ENCODE results near the gene ABCC12. TPM values are rescaled to one million over a fixed set of nuclear protein-coding genes. Genes with fewer than 3 reads are reported as not detected.

ABCC12 gene
- total RNA-seq, result not detected
- polyA plus RNA-seq, result not detected
- not detected for total RNA-seq

- H3K27ac Mint-ChIP-seq, result no peak within 1 kb of the TSS
- ChIA-PET CTCF (interaction anchor here (0.6 to 1.2 kb wide), 3 partner anchors 132 to 1082 kb away, joined by 3 to 4 read pairs (median 3); no protein-coding TSS in a partner anchor), POLR2A (no interaction called here)
- intact Hi-C loops (cut with micrococcal nuclease), result loop anchor here (1.0 to 5.0 kb wide), 8 partner anchors 9 to 1301 kb away; partner anchors contain the start of gene DNAJA2 (in 1 of the 2)
- Histone ChIP-seq H3K36me3 (ENCODE audit: control insufficient read depth in 2 of 3, insufficient read depth in 3 of 3, low read length in 3 of 3) (no peaks in the 10 kb centered on the region), H3K4me3 (ENCODE audit: low read length) (no peak within 1 kb of the TSS), H3K4me1 (ENCODE audit: control insufficient read depth in 2 of 2, insufficient read depth in 2 of 2, low read length in 2 of 2) (no peaks in the 10 kb centered on the region), H3K27me3 (ENCODE audit: control insufficient read depth in 2 of 2, insufficient read depth in 2 of 2, low read length in 2 of 2) (no peaks in the 10 kb centered on the region), H3K9me3 (ENCODE audit: control insufficient read depth in 2 of 3, low read length in 3 of 3) (no peaks in the 10 kb centered on the region), H3K27ac (ENCODE audit: low read depth, low read length) (no peak within 1 kb of the TSS)
- peaks cover 0 to 38% (median 9%) of the 10 kb centered on the region in 5 donors for H3K27me3 Mint-ChIP-seq
- peaks cover 0 to 23% (median 0%) of the 10 kb centered on the region in 7 donors for H3K4me1 Mint-ChIP-seq
- no peaks in the 10 kb centered on the region for H3K36me3 Mint-ChIP-seq
- peak; percentile 8 for ATAC-seq
- H3K4me3 Mint-ChIP-seq, result no peak within 1 kb of the TSS
- no peak for DNase-seq
- H3K9me3 Mint-ChIP-seq, result peaks cover 0 to 2% (median 0%) of the 10 kb centered on the region in 11 donors
Observed at GRCh38 chr16:48155926-48156789, at the start of gene ABCC12. Gene ABCC12, minus strand, starts transcription at chr16:48155993. Its CDS starts 9,569 bp downstream, at chr16:48146424.

GRCh38 chr16:48204825-48205151 is 49.0 kb upstream of the ABCC12 start:
- Mint-ChIP-seq H3K4me3 (no peak overlapping the region), H3K9me3 (peaks cover 0 to 1% (median 0%) of the 10 kb centered on the region in 11 donors), H3K4me1 (peaks cover 0 to 4% (median 0%) of the 10 kb centered on the region in 7 donors), H3K36me3 (no peaks in the 10 kb centered on the region), H3K27me3 (peaks cover 11 to 34% (median 17%) of the 10 kb centered on the region in 5 donors), H3K27ac (no peak overlapping the region)
- H3K27ac ChIP-seq (ENCODE audit: low read depth, low read length), result no peak overlapping the region
- no peaks in the 10 kb centered on the region for H3K27me3 ChIP-seq (ENCODE audit: control insufficient read depth in 2 of 2, insufficient read depth in 2 of 2, low read length in 2 of 2)
- no peak overlapping the region for H3K4me3 ChIP-seq (ENCODE audit: low read length)
- no peaks in the 10 kb centered on the region for H3K4me1 ChIP-seq (ENCODE audit: control insufficient read depth in 2 of 2, insufficient read depth in 2 of 2, low read length in 2 of 2)
- no peaks in the 10 kb centered on the region for H3K9me3 ChIP-seq (ENCODE audit: control insufficient read depth in 2 of 3, low read length in 3 of 3)
- no peak for DNase-seq
- CTCF ChIA-PET, result no interaction called here
- no peak for ATAC-seq
- POLR2A ChIA-PET, result no interaction called here
- intact Hi-C loops (cut with micrococcal nuclease), result no loop called here
- H3K36me3 ChIP-seq (ENCODE audit: control insufficient read depth in 2 of 3, insufficient read depth in 3 of 3, low read length in 3 of 3), result no peaks in the 10 kb centered on the region

- Histone ChIP-seq H3K4me3 (ENCODE audit: low read length) (no peak overlapping the region), H3K4me1 (ENCODE audit: control insufficient read depth in 2 of 2, insufficient read depth in 2 of 2, low read length in 2 of 2) (no peaks in the 10 kb centered on the region), H3K9me3 (ENCODE audit: control insufficient read depth in 2 of 3, low read length in 3 of 3) (no peaks in the 10 kb centered on the region), H3K27me3 (ENCODE audit: control insufficient read depth in 2 of 2, insufficient read depth in 2 of 2, low read length in 2 of 2) (no peaks in the 10 kb centered on the region), H3K27ac (ENCODE audit: low read depth, low read length) (no peak overlapping the region), H3K36me3 (ENCODE audit: control insufficient read depth in 2 of 3, insufficient read depth in 3 of 3, low read length in 3 of 3) (no peaks in the 10 kb centered on the region)
- Mint-ChIP-seq H3K4me1 (peaks cover 0 to 4% (median 0%) of the 10 kb centered on the region in 7 donors), H3K27me3 (peaks cover 11 to 35% (median 17%) of the 10 kb centered on the region in 5 donors), H3K36me3 (no peaks in the 10 kb centered on the region), H3K27ac (peak overlapping the region in 1 of 9 donors; percentile 16), H3K9me3 (peaks cover 0 to 1% (median 0%) of the 10 kb centered on the region in 11 donors), H3K4me3 (no peak overlapping the region)
- POLR2A ChIA-PET, result no interaction called here
- ATAC-seq (no peak), DNase-seq (no peak)
- intact Hi-C loops (cut with micrococcal nuclease), result no loop called here
- CTCF ChIA-PET, result no interaction called here
Observed at GRCh38 chr16:48203974-48204824, 48.4 kb upstream of the ABCC12 start.

DNA sequence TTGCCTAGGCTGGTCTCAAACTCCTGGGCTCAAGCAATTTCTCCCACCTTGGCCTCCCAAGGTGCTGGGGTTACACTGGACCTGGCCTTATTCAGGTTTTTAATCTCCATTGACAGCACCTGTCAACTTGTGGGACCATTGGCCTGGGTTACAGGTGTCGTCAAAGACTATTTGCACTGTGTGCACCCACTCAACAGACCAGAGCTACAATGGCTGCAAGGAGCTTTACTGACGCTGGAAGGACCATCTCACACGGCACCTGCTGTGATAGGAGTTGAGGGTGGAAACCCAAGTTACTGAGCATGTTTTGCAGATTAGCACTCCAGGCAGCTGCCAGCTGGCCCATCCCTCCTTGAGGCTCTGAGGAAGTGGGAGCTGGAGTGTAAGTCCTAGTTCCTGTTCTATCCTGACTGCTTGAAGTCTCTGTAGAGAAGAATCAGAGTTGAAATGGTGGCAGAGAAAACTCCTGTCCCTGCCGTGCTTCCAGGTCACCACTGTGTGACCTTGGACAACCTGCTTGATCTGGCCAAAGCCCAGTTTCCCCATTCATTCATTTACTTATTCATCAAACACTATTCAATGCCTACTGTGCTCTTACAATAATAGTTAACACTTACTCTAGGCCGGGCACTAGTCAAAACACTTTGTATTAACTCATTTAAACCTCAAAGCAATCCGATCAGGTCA is 45.9 kb upstream of the ABCC12 start:
- Histone ChIP-seq H3K36me3 (ENCODE audit: control insufficient read depth in 2 of 3, insufficient read depth in 3 of 3, low read length in 3 of 3) (no peaks in the 10 kb centered on the region), H3K4me1 (ENCODE audit: control insufficient read depth in 2 of 2, insufficient read depth in 2 of 2, low read length in 2 of 2) (no peaks in the 10 kb centered on the region), H3K4me3 (ENCODE audit: low read length) (no peak overlapping the region), H3K27me3 (ENCODE audit: control insufficient read depth in 2 of 2, insufficient read depth in 2 of 2, low read length in 2 of 2) (no peaks in the 10 kb centered on the region), H3K27ac (ENCODE audit: low read depth, low read length) (no peak overlapping the region), H3K9me3 (ENCODE audit: control insufficient read depth in 2 of 3, low read length in 3 of 3) (no peaks in the 10 kb centered on the region)
- intact Hi-C loops (cut with micrococcal nuclease), result no loop called here
- ATAC-seq (no peak), DNase-seq (no peak)
- Mint-ChIP-seq H3K27ac (no peak overlapping the region), H3K4me1 (peaks cover 0 to 1% (median 0%) of the 10 kb centered on the region in 7 donors), H3K9me3 (peaks cover 0 to 3% (median 0%) of the 10 kb centered on the region in 11 donors), H3K4me3 (no peak overlapping the region), H3K27me3 (peaks cover 9 to 21% (median 9%) of the 10 kb centered on the region in 5 donors), H3K36me3 (no peaks in the 10 kb centered on the region)
- ChIA-PET CTCF (no interaction called here), POLR2A (no interaction called here)

DNA sequence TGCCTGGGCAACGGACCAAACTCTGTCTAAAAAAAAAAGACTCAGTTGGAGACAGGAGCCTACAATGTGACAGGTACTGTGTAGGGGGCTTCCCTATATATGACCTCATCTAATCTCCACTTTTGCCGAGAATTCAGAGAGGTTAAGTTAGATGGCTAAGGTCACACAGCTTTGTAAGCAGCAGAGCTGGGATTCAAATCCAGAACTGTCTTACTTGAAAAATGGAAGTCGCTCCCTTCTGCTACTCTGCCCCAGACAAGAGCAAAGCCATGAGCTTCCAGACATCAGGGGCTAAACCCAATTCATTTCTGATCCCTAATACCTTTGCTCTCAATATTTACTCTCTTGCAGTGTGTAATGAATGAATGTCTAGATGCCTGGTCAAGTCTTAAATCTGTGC is 41.5 kb upstream of the ABCC12 start:
- no peaks in the 10 kb centered on the region for H3K27me3 ChIP-seq (ENCODE audit: control insufficient read depth in 2 of 2, insufficient read depth in 2 of 2, low read length in 2 of 2)
- no peaks in the 10 kb centered on the region for H3K36me3 ChIP-seq (ENCODE audit: control insufficient read depth in 2 of 3, insufficient read depth in 3 of 3, low read length in 3 of 3)
- POLR2A ChIA-PET, result no interaction called here
- no peak overlapping the region for H3K4me3 Mint-ChIP-seq
- DNase-seq (no peak), ATAC-seq (no peak)
- no peak overlapping the region for H3K27ac ChIP-seq (ENCODE audit: low read depth, low read length)
- CTCF ChIA-PET, result no interaction called here
- H3K4me1 ChIP-seq (ENCODE audit: control insufficient read depth in 2 of 2, insufficient read depth in 2 of 2, low read length in 2 of 2), result no peaks in the 10 kb centered on the region
- H3K4me3 ChIP-seq (ENCODE audit: low read length), result no peak overlapping the region
- intact Hi-C loops (cut with micrococcal nuclease), result no loop called here
- peaks cover 0 to 12% (median 0%) of the 10 kb centered on the region in 5 donors for H3K27me3 Mint-ChIP-seq
- H3K36me3 Mint-ChIP-seq, result no peaks in the 10 kb centered on the region
- H3K27ac Mint-ChIP-seq, result no peak overlapping the region
- no peaks in the 10 kb centered on the region for H3K4me1 Mint-ChIP-seq
- peaks cover 0 to 3% (median 0%) of the 10 kb centered on the region in 11 donors for H3K9me3 Mint-ChIP-seq
- H3K9me3 ChIP-seq (ENCODE audit: control insufficient read depth in 2 of 3, low read length in 3 of 3), result no peaks in the 10 kb centered on the region

DNA sequence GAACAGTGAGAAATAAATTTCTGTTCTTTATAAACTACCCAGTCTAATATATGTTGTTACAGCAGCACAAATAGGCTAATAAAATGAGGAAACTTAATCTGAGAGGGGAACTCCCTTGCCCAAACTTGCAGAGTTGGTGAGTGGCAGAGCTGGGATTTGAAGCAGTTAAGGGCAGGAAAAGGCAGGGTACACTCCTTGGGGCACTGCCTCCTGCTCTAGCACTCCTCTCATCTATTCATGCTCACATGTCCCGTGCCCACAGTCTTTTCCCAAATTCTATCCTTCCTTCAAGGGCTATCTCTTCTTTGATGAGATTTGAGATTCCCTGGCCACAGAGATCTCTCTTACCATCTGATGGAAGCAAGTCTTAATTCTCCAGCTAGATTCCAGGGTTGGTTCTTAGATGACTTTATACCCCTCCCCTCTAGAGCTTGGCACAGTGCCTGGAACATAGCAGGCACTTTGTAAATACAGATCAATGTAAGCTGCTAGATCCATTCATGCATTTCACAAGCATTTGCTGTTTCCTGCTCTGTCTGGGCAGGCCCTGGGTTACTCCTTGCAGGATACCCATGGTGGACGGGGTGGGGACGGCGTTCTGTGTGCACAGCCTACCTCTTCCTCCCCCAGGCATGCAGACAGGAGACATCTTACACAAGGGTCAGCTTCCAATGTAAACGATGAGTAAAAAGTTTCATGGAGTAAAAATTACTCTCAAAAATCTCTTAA is 39.2 kb upstream of the ABCC12 start:
- peaks cover 0 to 15% (median 0%) of the 10 kb centered on the region in 5 donors for H3K27me3 Mint-ChIP-seq
- Histone ChIP-seq H3K4me1 (ENCODE audit: control insufficient read depth in 2 of 2, insufficient read depth in 2 of 2, low read length in 2 of 2) (no peaks in the 10 kb centered on the region), H3K9me3 (ENCODE audit: control insufficient read depth in 2 of 3, low read length in 3 of 3) (no peaks in the 10 kb centered on the region), H3K36me3 (ENCODE audit: control insufficient read depth in 2 of 3, insufficient read depth in 3 of 3, low read length in 3 of 3) (no peaks in the 10 kb centered on the region), H3K4me3 (ENCODE audit: low read length) (no peak overlapping the region), H3K27ac (ENCODE audit: low read depth, low read length) (no peak overlapping the region), H3K27me3 (ENCODE audit: control insufficient read depth in 2 of 2, insufficient read depth in 2 of 2, low read length in 2 of 2) (no peaks in the 10 kb centered on the region)
- POLR2A ChIA-PET, result no interaction called here
- ATAC-seq (no peak), DNase-seq (no peak)
- H3K36me3 Mint-ChIP-seq, result no peaks in the 10 kb centered on the region
- H3K9me3 Mint-ChIP-seq, result peaks cover 0 to 3% (median 0%) of the 10 kb centered on the region in 11 donors
- H3K27ac Mint-ChIP-seq, result no peak overlapping the region
- intact Hi-C loops (cut with micrococcal nuclease), result no loop called here
- peaks cover 0 to under 1% (median 0%) of the 10 kb centered on the region in 7 donors for H3K4me1 Mint-ChIP-seq
- no peak overlapping the region for H3K4me3 Mint-ChIP-seq
- CTCF ChIA-PET, result no interaction called here
